Measurements from ENCODE around the gene PHF13.
A peak's percentile ranks its signal among the peaks of the same experiment; 100 is the strongest.

PHF13 gene

GRCh38 chr1:6623269-6623965 lies 9.9 kb downstream of the PHF13 start:
- H3K27ac ChIP-seq (ENCODE audit: low read length): no peak overlapping the region
- H3K27me3 ChIP-seq (ENCODE audit: control insufficient read depth, insufficient read depth, low read length): no peaks in the 10 kb centered on the region
- H3K36me3 ChIP-seq (ENCODE audit: control insufficient read depth, insufficient read depth, low read length): peaks cover 23% of the 10 kb centered on the region
- DNase-seq (ENCODE audit: low read depth, low spot score): no peak
- no peak overlapping the region for H3K4me3 ChIP-seq (ENCODE audit: low read length)
- no peaks in the 10 kb centered on the region for H3K4me1 ChIP-seq (ENCODE audit: control insufficient read depth, insufficient read depth, low read length)
- H3K9me3 ChIP-seq (ENCODE audit: control insufficient read depth, insufficient read depth, low read length): no peaks in the 10 kb centered on the region
- no CpG with 5 or more reads among the region's 14 CpGs for WGBS (ENCODE audit: insufficient coverage, insufficient read length)

GRCh38 chr1:6624710-6625583 lies 11.4 kb downstream of the PHF13 start, which contains the start of gene THAP3:
THAP3 (plus strand) TSS chr1:6624868; CDS start chr1:6625219, 351 bp downstream.
- peaks cover 20% of the 10 kb centered on the region for H3K36me3 ChIP-seq (ENCODE audit: control insufficient read depth, insufficient read depth, low read length)
- H3K4me1 ChIP-seq (ENCODE audit: control insufficient read depth, insufficient read depth, low read length): no peaks in the 10 kb centered on the region
- no CpG with 5 or more reads among the region's 73 CpGs for WGBS (ENCODE audit: insufficient coverage, insufficient read length)
- no peaks in the 10 kb centered on the region for H3K27me3 ChIP-seq (ENCODE audit: control insufficient read depth, insufficient read depth, low read length)
- no peak within 1 kb of the TSS for H3K27ac ChIP-seq (ENCODE audit: low read length)
- peak within 1 kb of the TSS; percentile 83 for H3K4me3 ChIP-seq (ENCODE audit: low read length)
- no peaks in the 10 kb centered on the region for H3K9me3 ChIP-seq (ENCODE audit: control insufficient read depth, insufficient read depth, low read length)
- DNase-seq (ENCODE audit: low read depth, low spot score): no peak

- H3K4me1 ChIP-seq (ENCODE audit: control insufficient read depth, insufficient read depth, low read length): no peaks in the 10 kb centered on the region
- H3K36me3 ChIP-seq (ENCODE audit: control insufficient read depth, insufficient read depth, low read length): peaks cover 16% of the 10 kb centered on the region
- DNase-seq (ENCODE audit: low read depth, low spot score): no peak
- H3K9me3 ChIP-seq (ENCODE audit: control insufficient read depth, insufficient read depth, low read length): no peaks in the 10 kb centered on the region
- H3K4me3 ChIP-seq (ENCODE audit: low read length): peak overlapping the region; percentile 83
- no peaks in the 10 kb centered on the region for H3K27me3 ChIP-seq (ENCODE audit: control insufficient read depth, insufficient read depth, low read length)
- WGBS (ENCODE audit: insufficient coverage, insufficient read length): no CpG with 5 or more reads among the region's 32 CpGs
- no peak overlapping the region for H3K27ac ChIP-seq (ENCODE audit: low read length)
These were observed 12.1 kb downstream of the PHF13 start for GRCh38 chr1:6625584-6626149.

- no peak overlapping the region for H3K27ac ChIP-seq (ENCODE audit: low read length)
- no peaks in the 10 kb centered on the region for H3K27me3 ChIP-seq (ENCODE audit: control insufficient read depth, insufficient read depth, low read length)
- no CpG with 5 or more reads among the region's 9 CpGs for WGBS (ENCODE audit: insufficient coverage, insufficient read length)
- H3K4me1 ChIP-seq (ENCODE audit: control insufficient read depth, insufficient read depth, low read length): no peaks in the 10 kb centered on the region
- H3K4me3 ChIP-seq (ENCODE audit: low read length): no peak overlapping the region
- H3K36me3 ChIP-seq (ENCODE audit: control insufficient read depth, insufficient read depth, low read length): peaks cover 7% of the 10 kb centered on the region
- DNase-seq (ENCODE audit: low read depth, low spot score): no peak
- no peaks in the 10 kb centered on the region for H3K9me3 ChIP-seq (ENCODE audit: control insufficient read depth, insufficient read depth, low read length)
These were observed 13.5 kb downstream of the PHF13 start for GRCh38 chr1:6627031-6627430.

- no peaks in the 10 kb centered on the region for H3K27me3 ChIP-seq (ENCODE audit: control insufficient read depth, insufficient read depth, low read length)
- no CpG with 5 or more reads among the region's 21 CpGs for WGBS (ENCODE audit: insufficient coverage, insufficient read length)
- peaks cover 4% of the 10 kb centered on the region; the same call in 1 of the 2 replicates for H3K36me3 ChIP-seq (ENCODE audit: control insufficient read depth, insufficient read depth, low read length)
- no peaks in the 10 kb centered on the region for H3K9me3 ChIP-seq (ENCODE audit: control insufficient read depth, insufficient read depth, low read length)
- no peaks in the 10 kb centered on the region for H3K4me1 ChIP-seq (ENCODE audit: control insufficient read depth, insufficient read depth, low read length)
- no peak overlapping the region for H3K4me3 ChIP-seq (ENCODE audit: low read length)
- no peak for DNase-seq (ENCODE audit: low read depth, low spot score)
- no peak overlapping the region for H3K27ac ChIP-seq (ENCODE audit: low read length)
These were observed 14.5 kb downstream of the PHF13 start for GRCh38 chr1:6627841-6628545.

- Histone ChIP-seq H3K4me3 (ENCODE audit: low read length) (no peak overlapping the region), H3K9me3 (ENCODE audit: control insufficient read depth, insufficient read depth, low read length) (no peaks in the 10 kb centered on the region), H3K36me3 (ENCODE audit: control insufficient read depth, insufficient read depth, low read length) (peaks cover 7% of the 10 kb centered on the region), H3K27ac (ENCODE audit: low read length) (no peak overlapping the region), H3K4me1 (ENCODE audit: control insufficient read depth, insufficient read depth, low read length) (no peaks in the 10 kb centered on the region), H3K27me3 (ENCODE audit: control insufficient read depth, insufficient read depth, low read length) (no peaks in the 10 kb centered on the region)
- no CpG with 5 or more reads among the region's 12 CpGs for WGBS (ENCODE audit: insufficient coverage, insufficient read length)
- no peak for DNase-seq (ENCODE audit: low read depth, low spot score)
These were observed 15.5 kb downstream of the PHF13 start for GRCh38 chr1:6628971-6629479.

- no peak overlapping the region for H3K4me3 ChIP-seq (ENCODE audit: low read length)
- H3K27me3 ChIP-seq (ENCODE audit: control insufficient read depth, insufficient read depth, low read length): no peaks in the 10 kb centered on the region
- H3K4me1 ChIP-seq (ENCODE audit: control insufficient read depth, insufficient read depth, low read length): no peaks in the 10 kb centered on the region
- WGBS (ENCODE audit: insufficient coverage, insufficient read length): no CpG with 5 or more reads among the region's 8 CpGs
- no peaks in the 10 kb centered on the region for H3K9me3 ChIP-seq (ENCODE audit: control insufficient read depth, insufficient read depth, low read length)
- no peak for DNase-seq (ENCODE audit: low read depth, low spot score)
- peaks cover 7% of the 10 kb centered on the region for H3K36me3 ChIP-seq (ENCODE audit: control insufficient read depth, insufficient read depth, low read length)
- no peak overlapping the region for H3K27ac ChIP-seq (ENCODE audit: low read length)
These were observed 16.5 kb downstream of the PHF13 start for GRCh38 chr1:6630027-6630426.

GRCh38 chr1:6631058-6631457 lies 17.5 kb downstream of the PHF13 start:
- Histone ChIP-seq H3K4me1 (ENCODE audit: control insufficient read depth, insufficient read depth, low read length) (no peaks in the 10 kb centered on the region), H3K9me3 (ENCODE audit: control insufficient read depth, insufficient read depth, low read length) (no peaks in the 10 kb centered on the region), H3K4me3 (ENCODE audit: low read length) (no peak overlapping the region), H3K36me3 (ENCODE audit: control insufficient read depth, insufficient read depth, low read length) (peaks cover 14% of the 10 kb centered on the region), H3K27ac (ENCODE audit: low read length) (no peak overlapping the region), H3K27me3 (ENCODE audit: control insufficient read depth, insufficient read depth, low read length) (no peaks in the 10 kb centered on the region)
- DNase-seq (ENCODE audit: low read depth, low spot score): no peak
- no CpG with 5 or more reads among the region's 8 CpGs for WGBS (ENCODE audit: insufficient coverage, insufficient read length)

GRCh38 chr1:6632588-6633514 lies 19.3 kb downstream of the PHF13 start:
- no peaks in the 10 kb centered on the region for H3K9me3 ChIP-seq (ENCODE audit: control insufficient read depth, insufficient read depth, low read length)
- DNase-seq (ENCODE audit: low read depth, low spot score): no peak
- H3K4me3 ChIP-seq (ENCODE audit: low read length): no peak overlapping the region
- WGBS (ENCODE audit: insufficient coverage, insufficient read length): no CpG with 5 or more reads among the region's 30 CpGs
- H3K27ac ChIP-seq (ENCODE audit: low read length): no peak overlapping the region
- H3K27me3 ChIP-seq (ENCODE audit: control insufficient read depth, insufficient read depth, low read length): no peaks in the 10 kb centered on the region
- peaks cover 32% of the 10 kb centered on the region for H3K36me3 ChIP-seq (ENCODE audit: control insufficient read depth, insufficient read depth, low read length)
- no peaks in the 10 kb centered on the region for H3K4me1 ChIP-seq (ENCODE audit: control insufficient read depth, insufficient read depth, low read length)

All from iPS DF 6.9 (cell line).